HEK293 (cell line): Measurements from ENCODE around the gene BRIX1.
"Not testable (repeated sequence)": the region's sequence is repeated elsewhere in the genome, so short reads cannot be mapped to it uniquely, and the experiment has no call there.

ENCODE experiments used
- CTCF ChIA-PET: fragments of 350-600 bp; formaldehyde crosslinking; extraction: SDS; loops from one replicate; lab custom pipeline; 2021; ENCODE audit warnings: antibody characterized with exemption; lab: Yijun Ruan, JAX
- POLR2A ChIA-PET: fragments of 300-600 bp; formaldehyde crosslinking; extraction: SDS; loops from one replicate; lab custom pipeline; 2020; ENCODE audit warnings: antibody characterized with exemption, inconsistent platforms; lab: Yijun Ruan, JAX
- H3K27ac ChIP-seq: fragments of 200-500 bp; sonication (Bioruptor generic); 2 replicates; pipeline ENCODE4 v1.5.1; 2014; ENCODE audit warnings: low read depth, low read length, control low read depth, inconsistent platforms; ENCODE audit errors: extremely low read depth
- H3K36me3 ChIP-seq, 2 experiments: fragments of 200-500 bp in 1 of 2; sonication (Bioruptor generic) in 1 of 2; 1 replicate in 1 of 2; 2 replicates in 1 of 2; pipeline ENCODE4 v1.5.1; 2014 to 2017; ENCODE audit warnings: inconsistent platforms in 2 of 2, low read length in 2 of 2; ENCODE audit not compliant: control insufficient read depth in 2 of 2, insufficient read depth in 1 of 2
- H3K4me1 ChIP-seq: fragments of 200-500 bp; sonication (Bioruptor generic); 2 replicates; pipeline ENCODE4 v1.5.1; 2014; ENCODE audit warnings: mild to moderate bottlenecking, low read length, inconsistent platforms; ENCODE audit not compliant: control insufficient read depth, insufficient read depth
- H3K4me3 ChIP-seq: 2 replicates; pipeline ENCODE4 v1.5.1; 2011; ENCODE audit warnings: low read depth, mild to moderate bottlenecking, control low read depth, low read length, moderate library complexity
- H3K9me3 ChIP-seq: fragments of 200-500 bp; sonication (Bioruptor generic); 2 replicates; pipeline ENCODE4 v1.5.1; 2014; ENCODE audit warnings: low read depth, low read length, inconsistent platforms; ENCODE audit not compliant: control insufficient read depth, insufficient read depth
- BCL11A ChIP-seq: fragments of 450-650 bp; formaldehyde crosslinking; IDR thresholded peaks from 2 replicates; pipeline ENCODE4 v1.5.1; 2016; ENCODE audit warnings: low read depth, missing biosample characterization, missing genetic modification characterization
- MYNN ChIP-seq: fragments of 450-650 bp; formaldehyde crosslinking; IDR thresholded peaks from 2 replicates; pipeline ENCODE4 v1.5.1; 2016; ENCODE audit warnings: missing biosample characterization, missing genetic modification characterization, borderline replicate concordance
- YY1 ChIP-seq: fragments of 450-650 bp; formaldehyde crosslinking; IDR thresholded peaks from 2 replicates; pipeline ENCODE4 v1.5.1; 2018; ENCODE audit warnings: missing biosample characterization, missing genetic modification characterization
- ZIC2 ChIP-seq: fragments of 450-650 bp; formaldehyde crosslinking; IDR thresholded peaks from 2 replicates; pipeline ENCODE4 v1.5.1; 2016; ENCODE audit warnings: missing biosample characterization, missing genetic modification characterization
- ZNF146 ChIP-seq: fragments of 450-650 bp; formaldehyde crosslinking; IDR thresholded peaks from 2 replicates; pipeline ENCODE4 v1.5.1; 2016; ENCODE audit warnings: missing biosample characterization, missing genetic modification characterization
- ZNF221 ChIP-seq: fragments of 450-650 bp; formaldehyde crosslinking; IDR thresholded peaks from 2 replicates; pipeline ENCODE4 v1.5.1; 2017; ENCODE audit warnings: missing biosample characterization, missing genetic modification characterization, borderline replicate concordance
- ZNF394 ChIP-seq: fragments of 450-650 bp; formaldehyde crosslinking; IDR thresholded peaks from 2 replicates; pipeline ENCODE4 v1.5.1; 2016; ENCODE audit warnings: missing biosample characterization, missing genetic modification characterization, mild to moderate bottlenecking, moderate library complexity, borderline replicate concordance
- ZNF423 ChIP-seq: fragments of 450-650 bp; formaldehyde crosslinking; IDR thresholded peaks from 2 replicates; pipeline ENCODE4 v1.5.1; 2016; ENCODE audit warnings: missing biosample characterization, missing genetic modification characterization
- ZNF518A ChIP-seq: fragments of 450-650 bp; formaldehyde crosslinking; conservative IDR thresholded peaks from 2 replicates; pipeline ENCODE4 v1.5.1; 2016; ENCODE audit warnings: low read depth, missing biosample characterization, missing genetic modification characterization
- ZNF529 ChIP-seq: fragments of 450-650 bp; formaldehyde crosslinking; IDR thresholded peaks from 2 replicates; pipeline ENCODE4 v1.5.1; 2017; ENCODE audit warnings: missing genetic modification characterization, missing biosample characterization; ENCODE audit not compliant: insufficient replicate concordance
- ZNF571 ChIP-seq: fragments of 450-650 bp; formaldehyde crosslinking; IDR thresholded peaks from 2 replicates; pipeline ENCODE4 v1.5.0; 2017; ENCODE audit warnings: missing biosample characterization, missing genetic modification characterization
- ZNF792 ChIP-seq: fragments of 450-650 bp; formaldehyde crosslinking; IDR thresholded peaks from 2 replicates; pipeline ENCODE4 v1.5.1; 2016; ENCODE audit warnings: missing biosample characterization, missing genetic modification characterization
- ZXDB ChIP-seq: fragments of 450-650 bp; formaldehyde crosslinking; IDR thresholded peaks from 2 replicates; pipeline ENCODE4 v1.5.1; 2016; ENCODE audit warnings: missing biosample characterization, missing genetic modification characterization
- TF ChIP-seq, protein P1 (sequence below): fragments of 450-650 bp; formaldehyde crosslinking; IDR thresholded peaks from 2 replicates; pipeline ENCODE4 v1.5.1; 2016; ENCODE audit warnings: missing biosample characterization, missing genetic modification characterization
- TF ChIP-seq, protein P2 (sequence below): fragments of 450-650 bp; formaldehyde crosslinking; IDR thresholded peaks from 2 replicates; pipeline ENCODE4 v1.5.1; 2016; ENCODE audit warnings: missing biosample characterization, missing genetic modification characterization

Gene BRIX1

DNA sequence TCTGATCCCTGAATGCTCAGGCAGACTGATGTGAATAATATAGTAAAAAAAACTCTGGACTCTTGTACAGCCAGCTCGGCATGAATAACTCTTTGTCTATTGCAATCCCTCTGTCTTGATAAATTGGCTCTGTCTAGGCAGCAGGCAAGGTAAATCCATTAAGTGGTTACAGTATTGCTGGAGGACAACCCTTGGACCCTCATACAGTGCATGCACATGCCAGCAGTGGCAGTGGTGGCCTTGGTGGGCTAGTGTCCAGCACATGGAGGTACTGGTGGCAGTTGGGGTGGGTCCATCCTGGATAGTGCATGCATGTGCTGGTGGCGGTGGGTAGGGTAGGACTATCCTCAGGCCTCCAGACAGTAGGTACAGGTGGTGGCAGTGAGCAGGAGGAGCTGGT, 52.7 kb downstream of the BRIX1 start:
- POLR2A ChIA-PET = no interaction called here
- H3K4me3 ChIP-seq = no peak overlapping the region
- CTCF ChIA-PET = interaction anchor here (0.9 to 1.9 kb wide), 2 partner anchors 11 to 493 kb away, joined by 3 to 10 read pairs; no protein-coding TSS in a partner anchor

DNA sequence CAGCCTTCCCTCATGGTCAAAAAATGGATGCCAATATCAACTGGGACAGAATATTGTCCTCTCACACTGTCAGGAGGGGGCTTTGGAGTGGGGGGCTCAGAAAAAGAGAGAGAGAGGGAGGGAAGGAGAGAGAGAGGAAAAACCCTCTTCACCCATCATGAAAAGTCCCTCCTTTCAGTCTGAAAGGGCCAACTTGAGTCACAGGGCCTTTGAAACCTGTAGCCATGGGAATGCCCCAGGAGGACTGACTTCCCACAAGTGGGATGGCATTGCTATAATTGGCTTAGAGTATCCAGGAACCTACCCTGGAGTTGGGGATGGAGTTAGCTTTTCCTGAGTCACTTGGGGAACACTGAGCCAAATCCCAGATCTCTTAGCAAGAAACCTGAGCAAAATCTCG, 55.0 kb downstream of the BRIX1 start:
- no peaks in the 10 kb centered on the region; a peak in 1 of 3 replicates for H3K36me3 ChIP-seq
- ChIA-PET CTCF (no interaction called here), POLR2A (no interaction called here)
- H3K9me3 ChIP-seq = no peaks in the 10 kb centered on the region
- no peak overlapping the region for H3K4me3 ChIP-seq
- no peaks in the 10 kb centered on the region for H3K4me1 ChIP-seq
- H3K27ac ChIP-seq = no peak overlapping the region
- TF ChIP-seq ZIC2 (tag by site-specific recombination) (no peak), ZNF221 (tag by site-specific recombination) (no peak), YY1 (tag by site-specific recombination) (no peak), ZNF571 (no peak), ZNF792 (no peak), ZNF394 (tag by site-specific recombination) (no peak), ZNF529 (tag by site-specific recombination) (no peak), MYNN (tag by site-specific recombination) (no peak), BCL11A (tag by site-specific recombination) (no peak), ZXDB (tag by site-specific recombination) (no peak)
- TF ChIP-seq, protein P1, sequence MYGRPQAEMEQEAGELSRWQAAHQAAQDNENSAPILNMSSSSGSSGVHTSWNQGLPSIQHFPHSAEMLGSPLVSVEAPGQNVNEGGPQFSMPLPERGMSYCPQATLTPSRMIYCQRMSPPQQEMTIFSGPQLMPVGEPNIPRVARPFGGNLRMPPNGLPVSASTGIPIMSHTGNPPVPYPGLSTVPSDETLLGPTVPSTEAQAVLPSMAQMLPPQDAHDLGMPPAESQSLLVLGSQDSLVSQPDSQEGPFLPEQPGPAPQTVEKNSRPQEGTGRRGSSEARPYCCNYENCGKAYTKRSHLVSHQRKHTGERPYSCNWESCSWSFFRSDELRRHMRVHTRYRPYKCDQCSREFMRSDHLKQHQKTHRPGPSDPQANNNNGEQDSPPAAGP = no peak

More for the DNA sequence above, 52.7 kb downstream of the BRIX1 start:
- Histone ChIP-seq H3K27ac (no peak overlapping the region), H3K36me3 (peaks cover 0 to 5% of the 10 kb centered on the region in 2 experiments; a peak in 2 of 3 replicates), H3K4me1 (no peaks in the 10 kb centered on the region), H3K9me3 (no peaks in the 10 kb centered on the region)
- no peak for TF ChIP-seq ZNF423 (tag by site-specific recombination)
- no peak for TF ChIP-seq ZNF518A (tag by site-specific recombination)

DNA sequence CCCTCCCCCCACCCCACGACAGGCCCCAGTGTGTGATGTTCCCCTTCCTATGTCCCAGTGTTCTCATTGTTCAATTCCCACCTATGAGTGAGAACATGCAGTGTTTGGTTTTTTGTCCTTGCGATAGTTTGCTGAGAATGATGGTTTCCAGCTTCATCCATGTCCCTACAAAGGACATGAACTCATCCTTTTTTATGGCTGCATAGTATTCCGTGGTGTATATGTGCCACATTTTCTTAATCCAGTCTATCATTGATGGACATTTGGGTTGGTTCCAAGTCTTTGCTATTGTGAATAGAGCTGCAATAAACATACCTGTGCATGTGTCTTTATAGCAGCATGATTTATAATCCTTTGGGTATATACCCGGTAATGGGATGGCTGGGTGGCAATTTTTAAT, 56.1 kb downstream of the BRIX1 start:
- H3K9me3 ChIP-seq, H3K36me3 ChIP-seq, H3K27ac ChIP-seq, H3K4me1 ChIP-seq, POLR2A ChIA-PET, H3K4me3 ChIP-seq: not testable (repeated sequence)
- CTCF ChIA-PET = interaction anchor here (1.4 kb wide), 1 partner anchor 28 kb away, joined by 5 read pairs; no protein-coding TSS in a partner anchor
- TF ChIP-seq, protein P2, sequence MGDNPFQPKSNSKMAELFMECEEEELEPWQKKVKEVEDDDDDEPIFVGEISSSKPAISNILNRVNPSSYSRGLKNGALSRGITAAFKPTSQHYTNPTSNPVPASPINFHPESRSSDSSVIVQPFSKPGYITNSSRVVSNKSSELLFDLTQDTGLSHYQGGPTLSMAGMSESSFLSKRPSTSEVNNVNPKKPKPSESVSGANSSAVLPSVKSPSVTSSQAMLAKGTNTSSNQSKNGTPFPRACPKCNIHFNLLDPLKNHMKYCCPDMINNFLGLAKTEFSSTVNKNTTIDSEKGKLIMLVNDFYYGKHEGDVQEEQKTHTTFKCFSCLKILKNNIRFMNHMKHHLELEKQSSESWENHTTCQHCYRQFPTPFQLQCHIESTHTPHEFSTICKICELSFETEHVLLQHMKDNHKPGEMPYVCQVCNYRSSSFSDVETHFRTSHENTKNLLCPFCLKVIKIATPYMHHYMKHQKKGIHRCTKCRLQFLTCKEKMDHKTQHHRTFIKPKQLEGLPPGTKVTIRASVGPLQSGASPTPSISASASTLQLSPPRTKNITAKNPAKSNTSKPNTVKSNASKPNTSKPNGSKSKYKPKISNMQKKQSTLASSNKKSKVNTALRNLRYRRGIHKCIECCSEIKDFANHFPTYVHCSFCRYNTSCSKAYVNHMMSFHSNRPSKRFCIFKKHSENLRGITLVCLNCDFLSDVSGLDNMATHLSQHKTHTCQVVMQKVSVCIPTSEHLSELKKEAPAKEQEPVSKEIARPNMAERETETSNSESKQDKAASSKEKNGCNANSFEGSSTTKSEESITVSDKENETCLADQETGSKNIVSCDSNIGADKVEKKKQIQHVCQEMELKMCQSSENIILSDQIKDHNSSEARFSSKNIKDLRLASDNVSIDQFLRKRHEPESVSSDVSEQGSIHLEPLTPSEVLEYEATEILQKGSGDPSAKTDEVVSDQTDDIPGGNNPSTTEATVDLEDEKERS = 0 out of 2 replicates have a peak, but pooled peaks have one; percentile 60
- peak; percentile 98 for TF ChIP-seq ZNF146 (tag by site-specific recombination)
